Vagina (tissue), 2 donors: ENCODE results near the gene HES4. TPM values are rescaled to one million over a fixed set of nuclear protein-coding genes. Genes with fewer than 3 reads are reported as not detected.

ENCODE experiments used
- DNase-seq, 2 donors: peaks; one replicate each; pipeline ENCODE4 v3.0.0-alpha.2; 2017; ENCODE audit errors: extremely low spot score in 2 of 2
- H3K27ac ChIP-seq: fragments of 200-600 bp; sonication (generic); one replicate; pipeline ENCODE4 v1.5.1; 2019
- H3K27me3 ChIP-seq: fragments of 200-600 bp; sonication (generic); one replicate; pipeline ENCODE4 v1.5.1; 2019
- H3K36me3 ChIP-seq, 2 donors: fragments of 200-600 bp; sonication (generic); one replicate each; pipeline ENCODE4 v1.5.1; 2017 to 2019
- H3K4me1 ChIP-seq: fragments of 200-600 bp; sonication (generic); one replicate; pipeline ENCODE4 v1.5.1; 2019
- H3K4me3 ChIP-seq, 2 donors: fragments of 200-600 bp; sonication (generic); 1 replicate in 1 of 2; 2 replicates in 1 of 2; pipeline ENCODE4 v1.5.1; 2016 to 2019
- H3K9me3 ChIP-seq: fragments of 200-600 bp; sonication (generic); one replicate; pipeline ENCODE4 v1.5.1; 2019
- POLR2A ChIP-seq, 2 donors: fragments of 450-650 bp; IDR thresholded peaks; one replicate each; pipeline ENCODE4 v1.6.1; 2017; ENCODE audit warnings: antibody characterized with exemption in 2 of 2, mild to moderate bottlenecking in 2 of 2, moderate library complexity in 2 of 2
- POLR2AphosphoS5 ChIP-seq, 2 donors: sonication (generic); formaldehyde crosslinking; IDR thresholded peaks; one replicate each; pipeline ENCODE4 v1.9.0; 2017; ENCODE audit warnings: antibody characterized with exemption in 2 of 2, mild to moderate bottlenecking in 2 of 2, low read depth in 1 of 2; ENCODE audit not compliant: insufficient read depth in 1 of 2
- intact Hi-C: fragments of 100-400 bp; cut with DNase I; formaldehyde crosslinking; loops from one replicate; pipeline ENCODE4 v1.15.1; 2023
- total RNA-seq: library from RNA; depleted of rRNA; stranded (reverse); fragments of >200 nt; gene quantifications from one replicate; pipeline ENCODE4 v1.2.3, GENCODE V29; 2016
- TF ChIP-seq, protein P1 (sequence below), 3 experiments: fragments of 450-650 bp in 2 of 3; fragments of 200-600 bp in 1 of 3; sonication (generic) in 1 of 3; IDR thresholded peaks; one replicate each; pipeline ENCODE4 v1.5.1; 2017 to 2019; ENCODE audit warnings: antibody characterized with exemption in 3 of 3, mild to moderate bottlenecking in 2 of 3, moderate library complexity in 2 of 3

The HES4 gene
- total RNA-seq, 1 donor from 2014 or later = 34.6 TPM

DNA sequence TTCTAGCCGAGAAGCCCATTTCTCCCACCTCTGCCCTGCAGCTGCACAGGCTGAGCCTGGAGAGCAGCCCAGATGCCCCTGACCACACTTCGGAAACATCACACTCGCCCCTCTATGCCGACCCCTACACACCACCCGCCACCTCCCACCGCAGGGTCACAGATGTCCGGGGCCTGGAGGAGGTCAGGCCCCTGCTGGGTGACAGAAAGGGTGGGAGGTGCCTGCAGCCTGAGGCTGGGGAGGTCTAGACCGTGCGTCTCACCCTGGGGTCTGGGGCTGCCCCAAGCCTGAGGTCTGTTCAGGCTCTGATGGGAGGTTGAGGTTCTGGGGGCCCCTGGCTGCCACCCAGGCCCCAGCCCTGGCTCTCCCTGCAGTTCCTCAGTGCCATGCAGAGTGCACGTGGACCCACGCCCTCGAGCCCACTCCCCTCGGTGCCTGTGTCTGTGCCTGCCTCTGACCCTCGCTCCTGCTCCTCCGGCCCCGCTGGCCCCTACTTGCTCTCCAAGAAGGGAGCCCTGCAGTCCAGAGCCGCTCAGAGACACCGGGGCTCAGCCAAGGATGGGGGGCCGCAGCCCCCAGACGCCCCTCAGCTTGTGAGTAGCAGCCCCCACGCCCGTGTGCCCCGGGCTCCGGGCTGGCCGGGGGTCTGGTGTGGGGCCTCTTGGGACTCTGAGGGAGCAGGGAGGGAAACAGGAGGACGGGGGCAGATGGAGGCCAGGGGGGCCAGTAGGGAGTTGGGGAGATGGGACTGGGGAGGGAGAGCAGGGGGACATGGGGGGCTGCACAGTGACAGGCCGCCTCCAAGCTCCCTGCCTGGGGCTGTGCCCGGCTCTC, 26.2 kb downstream of the HES4 start:
- H3K27me3 ChIP-seq = peaks cover 4% of the 10 kb centered on the region
- no peak for DNase-seq
- TF ChIP-seq POLR2AphosphoS5 (IDR thresholded peaks at IDR 0.05; ENCODE audit: insufficient read depth in 1 of 2, low read depth in 1 of 2) (no peak), POLR2A (IDR thresholded peaks at IDR 0.05) (no peak)
- TF ChIP-seq, protein P1, sequence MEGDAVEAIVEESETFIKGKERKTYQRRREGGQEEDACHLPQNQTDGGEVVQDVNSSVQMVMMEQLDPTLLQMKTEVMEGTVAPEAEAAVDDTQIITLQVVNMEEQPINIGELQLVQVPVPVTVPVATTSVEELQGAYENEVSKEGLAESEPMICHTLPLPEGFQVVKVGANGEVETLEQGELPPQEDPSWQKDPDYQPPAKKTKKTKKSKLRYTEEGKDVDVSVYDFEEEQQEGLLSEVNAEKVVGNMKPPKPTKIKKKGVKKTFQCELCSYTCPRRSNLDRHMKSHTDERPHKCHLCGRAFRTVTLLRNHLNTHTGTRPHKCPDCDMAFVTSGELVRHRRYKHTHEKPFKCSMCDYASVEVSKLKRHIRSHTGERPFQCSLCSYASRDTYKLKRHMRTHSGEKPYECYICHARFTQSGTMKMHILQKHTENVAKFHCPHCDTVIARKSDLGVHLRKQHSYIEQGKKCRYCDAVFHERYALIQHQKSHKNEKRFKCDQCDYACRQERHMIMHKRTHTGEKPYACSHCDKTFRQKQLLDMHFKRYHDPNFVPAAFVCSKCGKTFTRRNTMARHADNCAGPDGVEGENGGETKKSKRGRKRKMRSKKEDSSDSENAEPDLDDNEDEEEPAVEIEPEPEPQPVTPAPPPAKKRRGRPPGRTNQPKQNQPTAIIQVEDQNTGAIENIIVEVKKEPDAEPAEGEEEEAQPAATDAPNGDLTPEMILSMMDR (IDR thresholded peaks at IDR 0.05) = no peak
- intact Hi-C loops = no loop called here
- no peaks in the 10 kb centered on the region for H3K36me3 ChIP-seq
- no peak overlapping the region for H3K4me3 ChIP-seq
- no peaks in the 10 kb centered on the region for H3K9me3 ChIP-seq
- H3K27ac ChIP-seq = no peak overlapping the region
- peaks cover 27% of the 10 kb centered on the region for H3K4me1 ChIP-seq

DNA sequence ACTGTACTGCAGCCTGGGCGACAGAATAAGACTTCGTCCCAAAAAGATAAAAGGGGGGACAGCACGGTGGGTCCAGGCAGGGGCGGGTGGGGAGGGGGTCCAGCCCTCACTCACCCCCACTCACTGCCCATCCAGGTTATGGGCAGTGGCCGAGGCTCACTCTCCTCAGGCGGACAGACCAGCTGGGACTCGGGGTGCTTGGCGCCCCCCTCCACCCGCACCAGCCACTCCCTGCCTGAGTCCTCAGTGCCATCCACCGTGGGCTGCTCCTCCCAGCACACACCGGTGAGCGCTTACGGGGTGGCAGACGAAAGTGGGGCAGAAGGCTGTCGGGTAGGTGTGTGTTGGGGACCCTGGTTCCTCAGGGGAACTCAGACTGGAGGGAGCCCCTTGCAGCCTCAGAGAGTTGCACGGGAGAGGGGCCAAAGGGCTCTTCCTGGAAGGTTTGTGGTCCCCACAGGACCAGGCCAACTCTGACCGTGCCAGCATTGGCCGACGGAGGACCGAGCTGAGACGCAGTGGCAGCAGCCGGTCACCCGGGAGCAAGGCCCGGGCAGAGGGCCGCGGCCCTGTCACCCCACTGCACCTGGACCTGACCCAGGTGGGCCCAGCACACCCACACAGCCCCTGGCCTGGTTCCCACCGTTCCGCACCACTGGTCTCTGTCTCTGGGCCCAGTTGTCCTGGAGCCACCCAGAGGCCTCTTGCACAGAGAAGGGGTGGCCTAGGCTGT, 27.0 kb downstream of the HES4 start:
- Histone ChIP-seq H3K36me3 (no peaks in the 10 kb centered on the region), H3K4me1 (peaks cover 29% of the 10 kb centered on the region), H3K27me3 (peaks cover 4% of the 10 kb centered on the region), H3K27ac (no peak overlapping the region), H3K4me3 (no peak overlapping the region), H3K9me3 (no peaks in the 10 kb centered on the region)
- no peak for DNase-seq
- intact Hi-C loops = no loop called here
- TF ChIP-seq, protein P1 (IDR thresholded peaks at IDR 0.05) = no peak
- TF ChIP-seq POLR2AphosphoS5 (IDR thresholded peaks at IDR 0.05; ENCODE audit: insufficient read depth in 1 of 2, low read depth in 1 of 2) (no peak), POLR2A (IDR thresholded peaks at IDR 0.05) (no peak)

DNA sequence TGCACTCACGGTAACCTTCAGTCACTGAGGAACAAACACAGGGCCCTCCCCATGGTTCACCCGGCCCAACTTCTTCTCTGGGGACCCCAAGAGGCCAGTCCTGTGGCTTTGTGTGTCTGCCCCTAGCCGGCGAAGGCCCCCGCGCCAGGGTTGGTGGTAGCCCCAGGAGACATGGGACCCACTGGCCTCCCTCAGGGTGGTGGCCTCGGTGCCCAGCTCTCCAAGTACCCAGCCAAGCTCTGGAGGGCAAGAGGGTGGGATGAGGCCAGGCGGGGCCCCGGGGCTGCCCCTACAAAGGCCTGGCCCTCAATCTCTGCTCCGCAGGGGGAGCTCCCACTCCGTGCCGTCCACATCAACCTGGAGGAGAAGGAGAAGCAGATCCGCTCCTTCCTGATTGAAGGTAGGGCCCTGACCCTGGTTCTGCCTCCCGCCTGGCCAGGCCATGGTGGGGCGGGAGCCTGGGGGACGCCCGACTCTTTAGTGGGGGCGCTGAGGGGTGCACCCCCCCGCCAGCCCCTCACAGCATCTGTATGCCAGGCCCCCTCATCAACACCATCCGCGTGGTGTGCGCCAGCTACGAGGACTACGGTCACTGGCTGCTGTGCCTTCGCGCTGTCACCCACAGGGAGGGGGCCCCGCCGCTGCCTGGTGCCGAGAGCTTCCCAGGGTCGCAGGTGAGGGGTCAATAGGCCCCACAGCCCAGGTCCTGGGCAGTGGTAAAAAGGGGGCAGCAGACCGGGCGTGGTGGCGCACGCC, 28.0 kb downstream of the HES4 start:
- Histone ChIP-seq H3K9me3 (no peaks in the 10 kb centered on the region), H3K4me1 (peaks cover 39% of the 10 kb centered on the region), H3K4me3 (no peak overlapping the region), H3K36me3 (no peaks in the 10 kb centered on the region), H3K27ac (no peak overlapping the region), H3K27me3 (peaks cover 4% of the 10 kb centered on the region)
- intact Hi-C loops = no loop called here
- no peak for DNase-seq
- TF ChIP-seq, protein P1 (IDR thresholded peaks at IDR 0.05) = no peak
- no peak for TF ChIP-seq POLR2A (IDR thresholded peaks at IDR 0.05)
- TF ChIP-seq POLR2AphosphoS5 (IDR thresholded peaks at IDR 0.05; ENCODE audit: insufficient read depth in 1 of 2, low read depth in 1 of 2) = no peak

DNA sequence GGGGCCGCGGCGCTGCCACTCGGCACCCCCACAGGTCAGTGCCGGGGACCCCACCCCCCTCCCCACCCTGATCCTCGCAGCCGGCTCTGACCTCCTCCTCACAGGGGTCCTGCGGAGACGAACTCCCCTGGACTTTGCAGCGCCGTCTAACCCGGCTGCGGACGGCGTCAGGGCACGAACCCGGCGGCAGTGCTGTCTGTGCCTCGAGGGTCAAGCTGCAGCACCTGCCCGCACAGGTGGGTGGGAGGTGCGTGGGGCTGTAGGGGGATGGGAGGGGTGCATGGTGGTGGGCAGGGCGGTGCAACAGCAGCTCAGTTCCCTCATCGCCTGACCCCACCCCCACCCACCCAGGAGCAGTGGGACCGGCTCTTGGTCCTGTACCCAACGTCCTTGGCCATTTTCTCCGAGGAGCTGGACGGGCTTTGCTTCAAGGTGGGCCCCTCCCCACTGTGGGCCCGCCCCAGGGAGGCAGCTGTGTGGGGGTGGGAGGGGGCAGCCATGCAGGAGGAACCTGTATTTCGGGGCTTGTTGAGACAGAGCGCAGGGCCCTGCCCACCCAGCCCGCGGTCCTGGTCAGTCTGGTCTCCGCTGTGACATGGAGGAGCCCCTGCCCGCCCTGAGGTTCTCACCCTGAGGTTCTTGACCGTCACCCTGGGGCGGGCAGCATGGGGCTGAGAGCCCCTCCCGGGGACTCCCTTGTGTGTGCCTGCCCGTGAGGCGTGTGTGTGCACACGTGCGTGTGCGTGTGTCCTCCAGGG, 28.7 kb downstream of the HES4 start:
- TF ChIP-seq, protein P1 (IDR thresholded peaks at IDR 0.05) = no peak
- no peak overlapping the region for H3K27ac ChIP-seq
- no peaks in the 10 kb centered on the region for H3K36me3 ChIP-seq
- H3K4me1 ChIP-seq = peaks cover 41% of the 10 kb centered on the region
- no peak overlapping the region for H3K4me3 ChIP-seq
- intact Hi-C loops = no loop called here
- no peak for DNase-seq
- H3K9me3 ChIP-seq = no peaks in the 10 kb centered on the region
- peaks cover 4% of the 10 kb centered on the region for H3K27me3 ChIP-seq
